ENCODE measurements around the gene FZD4.

DNA sequence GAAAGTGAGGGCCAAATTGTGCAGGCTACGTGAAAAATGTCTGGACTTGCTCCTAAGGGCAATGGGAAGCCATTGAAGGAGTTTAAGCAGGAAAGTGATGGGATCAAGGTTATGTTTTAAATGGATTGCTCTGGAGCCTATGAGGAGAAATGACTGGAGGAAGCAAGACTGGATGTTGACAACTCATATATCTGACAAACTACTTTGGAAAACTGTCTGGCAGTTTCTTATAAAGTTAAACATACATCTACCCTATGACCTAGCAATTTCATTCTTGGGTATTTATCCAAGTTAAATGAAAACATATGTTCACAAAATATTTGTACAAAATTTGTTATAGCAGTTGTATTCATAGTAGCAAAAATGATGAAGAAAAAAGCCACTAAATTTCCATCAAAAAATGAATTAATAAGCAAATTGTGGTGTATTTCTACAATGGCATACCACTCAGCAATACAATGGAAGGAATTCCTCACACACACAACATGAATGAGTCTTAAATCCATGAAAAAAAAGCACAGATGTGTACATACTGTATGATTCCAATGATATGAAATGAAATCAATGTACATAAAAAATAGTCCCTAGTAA, 24.1 kb downstream of the FZD4 start:
- TF ChIP-seq, protein P1, sequence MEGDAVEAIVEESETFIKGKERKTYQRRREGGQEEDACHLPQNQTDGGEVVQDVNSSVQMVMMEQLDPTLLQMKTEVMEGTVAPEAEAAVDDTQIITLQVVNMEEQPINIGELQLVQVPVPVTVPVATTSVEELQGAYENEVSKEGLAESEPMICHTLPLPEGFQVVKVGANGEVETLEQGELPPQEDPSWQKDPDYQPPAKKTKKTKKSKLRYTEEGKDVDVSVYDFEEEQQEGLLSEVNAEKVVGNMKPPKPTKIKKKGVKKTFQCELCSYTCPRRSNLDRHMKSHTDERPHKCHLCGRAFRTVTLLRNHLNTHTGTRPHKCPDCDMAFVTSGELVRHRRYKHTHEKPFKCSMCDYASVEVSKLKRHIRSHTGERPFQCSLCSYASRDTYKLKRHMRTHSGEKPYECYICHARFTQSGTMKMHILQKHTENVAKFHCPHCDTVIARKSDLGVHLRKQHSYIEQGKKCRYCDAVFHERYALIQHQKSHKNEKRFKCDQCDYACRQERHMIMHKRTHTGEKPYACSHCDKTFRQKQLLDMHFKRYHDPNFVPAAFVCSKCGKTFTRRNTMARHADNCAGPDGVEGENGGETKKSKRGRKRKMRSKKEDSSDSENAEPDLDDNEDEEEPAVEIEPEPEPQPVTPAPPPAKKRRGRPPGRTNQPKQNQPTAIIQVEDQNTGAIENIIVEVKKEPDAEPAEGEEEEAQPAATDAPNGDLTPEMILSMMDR (conservative IDR thresholded peaks at IDR 0.05), result no peak
- TF ChIP-seq ZFX (IDR thresholded peaks at IDR 0.05), result no peak
